IMR-90 (cell line): ENCODE results near the gene SPPL2C. TPM values are rescaled to one million over a fixed set of nuclear protein-coding genes. Genes with fewer than 3 reads are reported as not detected.

ENCODE experiments used
- RCOR1 ChIP-seq: IDR thresholded peaks from 2 replicates; pipeline ENCODE4 v1.6.1; 2012; ENCODE audit warnings: mild to moderate bottlenecking, low read length, improper control_type of control experiment; ENCODE audit not compliant: insufficient replicate concordance
- polyA plus RNA-seq, 3 experiments: library from polyadenylated mRNA; depleted of rRNA; stranded (reverse); fragments of >200 nt; gene quantifications; 2 replicates each; pipeline ENCODE4 v1.2.3, GENCODE V29; 2012; ENCODE audit warnings: low replicate concordance in 1 of 3
- total RNA-seq: library from RNA; depleted of rRNA; stranded (reverse); fragments of >200 nt; gene quantifications from 2 replicates; pipeline ENCODE4 v1.2.3, GENCODE V29; 2012; rRNA removed

SPPL2C gene
- total and polyA plus RNA-seq, 2 of the 4 experiments (the other 2 are of a cell fraction) = not detected

DNA sequence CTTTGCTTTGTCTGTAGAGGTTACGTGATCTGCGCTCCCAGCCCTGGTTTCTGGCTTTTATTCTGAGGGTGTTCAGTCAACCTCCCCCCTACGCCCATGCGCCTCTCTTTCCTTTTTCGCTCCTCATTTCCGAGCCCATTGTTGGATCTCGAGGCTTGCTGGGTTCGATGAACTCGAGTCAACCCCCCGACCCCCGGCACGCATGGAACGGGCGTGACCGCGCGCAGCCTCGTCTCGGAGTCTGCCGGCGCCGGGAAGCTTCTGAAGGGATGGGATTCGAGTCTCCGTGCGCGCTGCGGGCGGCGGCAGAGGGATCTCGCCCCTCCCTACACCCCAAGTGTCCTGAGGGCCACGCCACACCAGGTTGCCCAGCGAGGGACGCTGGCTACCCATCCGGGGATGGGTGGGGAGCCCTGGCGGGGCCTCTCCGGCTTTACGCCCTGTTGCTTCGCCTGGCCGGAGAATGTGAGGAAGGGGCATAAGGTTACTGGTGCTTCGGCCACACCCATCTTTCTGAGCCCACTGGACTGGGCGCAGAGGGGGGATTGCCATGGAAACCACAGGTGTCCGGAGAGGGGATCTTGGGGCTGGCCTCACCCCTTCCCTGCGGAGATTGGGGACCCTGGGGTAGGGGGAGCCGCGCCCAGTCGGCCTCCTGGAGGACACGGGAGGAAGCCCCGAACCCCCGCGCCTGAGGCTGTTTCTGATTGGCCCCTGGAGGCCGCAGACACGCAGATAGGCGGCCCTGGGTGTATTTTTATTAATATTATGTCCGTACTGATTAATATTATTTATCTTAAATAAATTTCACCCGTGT lies 51.5 kb downstream of the SPPL2C start (continued):
- no peak for TF ChIP-seq RCOR1

Other genes starting within 250 kb of the SPPL2C start
- gene CRHR1, start 60.6 kb upstream of the SPPL2C start, total RNA-seq = not detected in 2 replicates
- gene CRHR1, start 60.6 kb upstream of the SPPL2C start, polyA plus RNA-seq (2012; rRNA removed) = not detected in 2 replicates
- gene MAPT, start 49.7 kb downstream of the SPPL2C start, total RNA-seq = under 0.01 and 0.18 TPM in 2 replicates
- gene MAPT, start 49.7 kb downstream of the SPPL2C start, polyA plus RNA-seq (2012; rRNA removed) = 0.19 and 0.26 TPM in 2 replicates
- gene STH, start 154.4 kb downstream of the SPPL2C start, total RNA-seq = not detected in 2 replicates
- gene STH, start 154.4 kb downstream of the SPPL2C start, polyA plus RNA-seq (2012; rRNA removed) = not detected in 2 replicates